Aorta (tissue), 5 donors: ENCODE measurements around the gene NAA80. TPM values are rescaled to one million over a fixed set of nuclear protein-coding genes. Genes with fewer than 3 reads are reported as not detected.

Source experiments
- ATAC-seq: fragments of 200-7000 bp; cut with Tn5 transposase; one replicate; pipeline ENCODE4 v1.9.1; 2022; ENCODE audit warnings: moderate library complexity; ENCODE audit not compliant: low FRiP score
- DNase-seq, 2 donors: peaks; one replicate each; pipeline ENCODE4 v3.0.0-alpha.2; 2020
- H3K27ac ChIP-seq, 2 donors: one replicate each; pipeline ENCODE4 v1.5.1; 2013; ENCODE audit warnings: low read length in 2 of 2, mild to moderate bottlenecking in 2 of 2, moderate library complexity in 2 of 2, control low read depth in 1 of 2, inconsistent platforms in 1 of 2, low read depth in 1 of 2
- H3K27me3 ChIP-seq, 2 donors: one replicate each; pipeline ENCODE4 v1.6.1; 2013; ENCODE audit warnings: control low read depth in 1 of 2, low read length in 1 of 2, mild to moderate bottlenecking in 1 of 2, moderate library complexity in 1 of 2; ENCODE audit not compliant: insufficient read depth in 2 of 2, control insufficient read depth in 1 of 2
- H3K36me3 ChIP-seq, 2 donors: one replicate each; pipeline ENCODE4 v1.6.1; 2013; ENCODE audit warnings: control low read depth in 1 of 2, low read length in 1 of 2, mild to moderate bottlenecking in 1 of 2; ENCODE audit not compliant: insufficient read depth in 2 of 2, control insufficient read depth in 1 of 2
- H3K4me1 ChIP-seq, 2 donors: one replicate each; pipeline ENCODE4 v1.6.1; 2013; ENCODE audit warnings: low read length in 2 of 2, control low read depth in 1 of 2, mild to moderate bottlenecking in 1 of 2, moderate library complexity in 1 of 2; ENCODE audit not compliant: insufficient read depth in 2 of 2, control insufficient read depth in 1 of 2
- H3K4me3 ChIP-seq, 2 donors: one replicate each; pipeline ENCODE4 v1.5.1; 2013; ENCODE audit warnings: low read length in 2 of 2, control low read depth in 1 of 2, mild to moderate bottlenecking in 1 of 2
- H3K9me3 ChIP-seq: one replicate; pipeline ENCODE4 v1.6.1; 2013; ENCODE audit warnings: mild to moderate bottlenecking, low read length; ENCODE audit not compliant: control insufficient read depth
- WGBS, 2 donors: extraction: QIAGEN DNeasy Blood & Tissue Kit; methylation state at CpG; one replicate each; pipeline ENCODE4 v1.1.7; 2013; 5-methylcytosine and 5-hydroxymethylcytosine counted together
- intact Hi-C, 2 donors: fragments of 100-400 bp; cut with DNase I; formaldehyde crosslinking; loops; one replicate each; pipeline versions ENCODE4 v1.14.2 to v1.15.0; 2022
- polyA plus RNA-seq, 2 donors: library from polyadenylated mRNA; stranded (reverse); fragments of 200-250 nt; gene quantifications; one replicate each; pipeline ENCODE4 v1.2.3, GENCODE V29; 2013
- total RNA-seq, 2 donors: library from RNA; stranded (reverse); fragmentation: NEBNext Ultra II Directional; extraction: Animal tissue kit (Norgen Biotek cat#: 25700); gene quantifications; one replicate each; pipeline ENCODE4 v1.2.1, GENCODE V29; 2021
- donor health status: healthy with polysubstance abuse.
- donor health status: Bipolar disorder and iron deficiency.
- donor health status: DM: no; HTN: no; CAD: no.
- donor health status: DM: no; HTN: no; CAD: no.
- donor health status: DM: yes; HTN: yes; CAD: no.

The NAA80 gene
- total and polyA plus RNA-seq, 4 donors = 2.8 to 16.9 (median 11.8) TPM

DNA sequence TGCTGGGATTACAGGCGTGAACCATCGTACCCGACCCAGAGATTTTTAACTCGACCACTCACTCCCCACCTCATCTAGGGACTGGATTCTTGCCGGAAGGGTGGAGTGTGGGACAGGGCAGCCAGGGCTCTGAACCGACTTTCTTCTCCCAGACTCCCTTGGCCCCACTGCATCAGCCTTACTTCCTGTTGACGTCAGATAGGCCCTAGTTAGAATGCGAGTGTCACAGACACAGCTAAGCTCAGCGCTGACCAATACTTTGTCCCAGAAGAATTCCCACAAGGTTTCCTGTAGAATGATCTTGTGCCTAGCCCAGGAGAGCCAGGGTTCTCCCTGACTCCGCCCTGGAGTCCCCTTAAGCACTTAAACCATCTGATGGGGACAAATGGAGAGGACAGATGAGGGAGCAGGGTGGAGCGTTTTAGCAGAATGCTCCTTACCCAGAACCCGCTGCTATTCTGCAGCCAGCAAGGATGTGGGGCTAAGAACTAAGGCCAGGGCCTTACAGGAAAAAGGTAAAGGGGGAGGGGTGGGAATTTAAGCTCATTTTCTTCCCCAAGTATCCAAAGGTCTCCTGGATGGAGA lies 34.6 kb upstream of the NAA80 start:
- no peaks in the 10 kb centered on the region for H3K9me3 ChIP-seq
- peaks cover 0 to 7% of the 10 kb centered on the region in 2 donors for H3K36me3 ChIP-seq
- no peaks in the 10 kb centered on the region for H3K27me3 ChIP-seq
- no peak for DNase-seq
- peak overlapping the region in 1 of 2 donors; percentile 35 for H3K27ac ChIP-seq
- peaks cover 0 to 5% of the 10 kb centered on the region in 2 donors for H3K4me1 ChIP-seq
- no peak for ATAC-seq
- H3K4me3 ChIP-seq = no peak overlapping the region
- intact Hi-C loops = no loop called here
- WGBS, 2 donors = 34 to 43% methylated on average over 12 of the region's 12 CpGs

DNA sequence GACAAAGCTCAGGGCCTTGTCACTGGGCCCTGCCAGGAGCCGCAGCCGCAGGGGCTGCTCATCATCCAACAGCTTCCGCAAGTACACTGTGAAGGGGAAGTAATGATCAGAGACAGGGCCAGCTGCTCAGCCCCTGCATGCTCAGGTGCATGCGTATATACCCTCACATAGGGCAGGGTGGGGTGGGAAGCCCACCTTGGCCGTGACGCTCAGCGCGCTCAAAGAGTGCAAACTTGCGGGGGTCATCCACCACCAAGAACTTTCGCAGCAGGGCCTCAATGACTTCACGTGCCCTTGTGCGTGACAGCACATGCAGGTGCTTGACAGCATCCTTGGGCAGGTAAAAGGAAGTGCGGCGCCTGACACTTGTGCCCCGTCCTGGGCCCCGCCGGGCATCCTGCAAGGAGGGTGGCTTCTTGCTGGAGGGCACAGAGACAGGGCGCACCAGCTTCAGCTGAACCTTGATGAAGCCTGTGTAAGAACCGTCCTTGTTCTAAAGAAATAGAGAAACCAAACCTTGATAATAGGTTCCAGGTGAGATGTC lies 32.2 kb upstream of the NAA80 start:
- no peak overlapping the region for H3K27ac ChIP-seq
- no peak overlapping the region for H3K4me3 ChIP-seq
- intact Hi-C loops = no loop called here
- DNase-seq (no peak), ATAC-seq (no peak)
- H3K27me3 ChIP-seq = no peaks in the 10 kb centered on the region
- peaks cover 0 to 5% of the 10 kb centered on the region in 2 donors for H3K4me1 ChIP-seq
- no peaks in the 10 kb centered on the region for H3K9me3 ChIP-seq
- H3K36me3 ChIP-seq = peaks cover 0 to 7% of the 10 kb centered on the region in 2 donors
- WGBS, 2 donors = 95% methylated on average over 19 of the region's 19 CpGs

DNA sequence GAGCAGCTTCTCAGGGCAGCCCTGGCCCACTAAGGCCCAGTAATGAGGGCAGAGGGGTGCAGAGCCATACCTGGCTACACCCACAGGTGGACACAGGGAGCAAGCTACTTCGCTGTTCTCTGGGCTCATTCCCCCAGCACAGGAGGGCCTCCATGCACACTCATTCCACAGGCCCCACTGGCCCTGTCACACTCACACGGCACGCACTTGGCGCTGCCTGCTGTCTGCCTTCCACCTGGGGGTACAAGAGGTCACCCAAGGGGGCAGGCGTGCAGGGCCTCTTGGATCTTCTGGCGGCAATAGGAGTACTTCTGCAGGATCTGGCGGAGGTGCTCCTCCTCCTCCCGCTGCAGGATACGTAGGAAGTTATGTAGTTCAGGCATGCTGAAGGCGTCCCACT lies 31.1 kb upstream of the NAA80 start:
- peaks cover 0 to 5% of the 10 kb centered on the region in 2 donors for H3K4me1 ChIP-seq
- 89 to 90% methylated on average over 10 of the region's 10 CpGs for WGBS, 2 donors
- peaks cover 0 to 7% of the 10 kb centered on the region in 2 donors for H3K36me3 ChIP-seq
- DNase-seq = peak in 1 of 2 donors; percentile 42
- no peak overlapping the region for H3K4me3 ChIP-seq
- ATAC-seq = no peak
- H3K9me3 ChIP-seq = no peaks in the 10 kb centered on the region
- no peak overlapping the region for H3K27ac ChIP-seq
- no peaks in the 10 kb centered on the region for H3K27me3 ChIP-seq
- intact Hi-C loops = no loop called here

DNA sequence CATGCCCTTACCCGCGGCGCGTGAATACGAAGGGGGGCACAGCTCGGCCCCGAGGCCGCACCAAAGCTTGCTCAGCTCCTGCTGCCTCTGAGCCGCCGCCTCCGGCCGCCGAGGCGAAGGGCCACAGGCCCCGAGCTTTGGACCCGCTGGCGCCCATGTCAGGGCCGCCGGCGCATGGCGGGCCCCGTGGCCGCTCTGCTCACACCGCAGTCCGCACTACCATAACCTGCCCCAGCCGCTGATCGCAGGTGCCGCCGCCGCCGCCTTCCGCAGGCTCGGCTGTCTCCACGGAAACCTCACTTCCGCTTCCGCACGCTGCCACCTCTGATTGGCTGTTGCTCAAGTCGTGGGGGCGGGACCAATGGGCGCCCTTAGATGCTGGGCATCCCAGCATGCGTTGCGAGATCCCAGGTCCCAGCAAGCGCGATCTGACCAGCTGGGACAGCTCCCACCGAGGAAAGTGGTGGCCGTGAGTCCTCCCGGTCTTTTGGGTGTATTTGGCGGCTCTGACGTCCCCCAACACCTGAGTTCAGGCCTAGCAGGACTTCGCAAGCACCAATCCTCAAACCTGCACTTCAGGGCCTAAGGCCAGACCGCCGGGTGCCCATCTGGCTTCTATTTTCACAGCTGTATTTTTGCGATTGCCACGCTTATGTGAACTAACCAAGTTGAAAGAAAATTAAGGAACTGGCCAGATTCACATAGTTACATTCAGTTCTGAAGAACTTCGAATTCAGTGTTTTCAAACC lies 28.9 kb upstream of the NAA80 start, which contains the start of gene TUSC2:
TSS of gene TUSC2 (minus strand) at position 281 of the 749 bp plus-strand sequence. CDS start at position 157, 124 bp downstream.
- intact Hi-C loops = no loop called here
- DNase-seq (peak; percentile 98 to 99), ATAC-seq (peak; percentile 92)
- 1% methylated on average over 49 to 55 of the region's 55 CpGs for WGBS, 2 donors
- Histone ChIP-seq H3K9me3 (no peaks in the 10 kb centered on the region), H3K4me3 (peak within 1 kb of the TSS; percentile 12 to 81), H3K27me3 (no peaks in the 10 kb centered on the region), H3K36me3 (peaks cover 0 to 7% of the 10 kb centered on the region in 2 donors), H3K4me1 (no peaks in the 10 kb centered on the region), H3K27ac (peak within 1 kb of the TSS in 1 of 2 donors; percentile 29)

DNA sequence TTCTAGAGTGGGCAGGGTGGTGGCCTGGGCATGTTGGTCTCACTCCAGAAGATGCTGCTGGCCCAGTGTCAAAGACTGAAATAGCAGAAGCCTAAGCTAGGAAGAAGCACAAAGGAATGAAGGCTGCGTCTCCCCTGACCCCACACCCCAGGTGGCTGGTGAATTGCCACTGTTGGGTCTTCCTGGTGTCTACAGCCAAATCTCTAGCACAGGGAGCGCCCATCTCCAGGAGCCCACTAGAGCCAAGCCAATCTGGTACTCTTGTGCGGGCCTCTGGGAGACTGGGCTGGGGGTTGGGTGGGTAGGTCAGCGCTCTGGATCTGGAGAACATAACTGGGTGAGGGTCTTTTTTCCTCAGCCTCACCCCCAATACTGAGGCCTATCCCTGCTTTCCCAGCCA lies 27.9 kb upstream of the NAA80 start:
- no peaks in the 10 kb centered on the region for H3K27me3 ChIP-seq
- no peak overlapping the region for H3K27ac ChIP-seq
- no peaks in the 10 kb centered on the region for H3K4me1 ChIP-seq
- 69 to 71% methylated on average over 4 of the region's 4 CpGs for WGBS, 2 donors
- no peak for ATAC-seq
- peak in 1 of 2 donors; percentile 38 for DNase-seq
- intact Hi-C loops = no loop called here
- peaks cover 0 to 7% of the 10 kb centered on the region in 2 donors for H3K36me3 ChIP-seq
- no peaks in the 10 kb centered on the region for H3K9me3 ChIP-seq
- H3K4me3 ChIP-seq = peak overlapping the region; percentile 12 to 81

DNA sequence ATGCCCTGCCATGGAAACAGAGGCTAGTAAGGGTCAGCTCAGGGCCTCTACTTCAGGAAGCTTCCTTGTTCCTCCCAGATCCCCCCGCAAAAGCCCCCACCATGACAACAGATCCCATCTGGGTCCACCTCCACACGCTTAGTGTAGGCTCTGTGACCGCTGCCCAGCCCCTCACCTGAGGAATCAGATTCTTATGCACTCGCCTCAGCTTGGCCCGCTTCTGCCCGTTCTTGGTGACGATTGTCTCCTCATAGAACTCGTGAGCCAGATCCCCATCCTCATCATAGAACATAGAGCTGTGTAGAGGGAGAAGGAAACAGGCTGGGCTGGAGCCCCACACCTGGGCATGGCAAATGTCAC lies 27.0 kb upstream of the NAA80 start:
- intact Hi-C loops = no loop called here
- H3K27me3 ChIP-seq = no peaks in the 10 kb centered on the region
- no peaks in the 10 kb centered on the region for H3K9me3 ChIP-seq
- WGBS, 2 donors = 81 to 88% methylated on average over 8 of the region's 8 CpGs
- H3K27ac ChIP-seq = no peak overlapping the region
- H3K4me1 ChIP-seq = no peaks in the 10 kb centered on the region
- no peak overlapping the region for H3K4me3 ChIP-seq
- peaks cover 0 to 7% of the 10 kb centered on the region in 2 donors for H3K36me3 ChIP-seq
- ATAC-seq (no peak), DNase-seq (no peak)

DNA sequence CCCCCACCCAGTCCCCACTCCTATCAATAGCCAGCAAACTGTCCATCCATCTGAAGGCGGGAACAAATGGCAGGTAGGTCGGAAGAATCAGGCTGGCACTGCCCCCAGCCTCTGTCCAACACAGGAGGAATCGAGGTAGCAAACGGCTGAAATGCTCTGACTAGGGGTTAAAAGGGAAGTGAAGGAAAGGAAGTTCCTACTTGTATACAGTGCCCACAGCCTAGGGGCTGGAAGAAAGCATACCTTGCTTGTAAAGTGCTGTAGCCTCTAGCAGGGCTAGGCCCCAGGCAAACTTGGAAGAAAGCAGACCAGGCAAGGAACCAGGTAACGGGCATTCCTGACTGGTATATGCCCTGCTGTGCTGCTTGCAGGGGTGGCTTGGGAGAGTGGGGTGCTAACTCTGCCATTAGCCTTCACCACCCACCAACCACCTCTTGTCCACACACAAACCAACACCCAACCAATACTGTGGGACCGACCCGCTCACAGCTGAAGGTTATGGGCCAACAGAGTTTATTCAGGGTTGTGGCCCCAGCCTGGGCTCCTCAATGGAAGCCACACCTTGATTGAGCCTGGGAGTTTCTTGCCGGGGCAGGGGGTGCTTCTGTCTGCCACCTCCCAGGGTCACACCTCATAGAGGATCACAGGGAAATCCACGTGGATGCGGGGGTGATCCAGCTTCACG lies 26.4 kb upstream of the NAA80 start:
- no peaks in the 10 kb centered on the region for H3K4me1 ChIP-seq
- peaks cover 0 to 7% of the 10 kb centered on the region in 2 donors for H3K36me3 ChIP-seq
- H3K4me3 ChIP-seq = no peak overlapping the region
- 85% methylated on average over 11 of the region's 11 CpGs for WGBS, 2 donors
- intact Hi-C loops = no loop called here
- DNase-seq (peak in 1 of 2 donors; percentile 42), ATAC-seq (no peak)
- H3K27me3 ChIP-seq = no peaks in the 10 kb centered on the region
- H3K9me3 ChIP-seq = no peaks in the 10 kb centered on the region
- no peak overlapping the region for H3K27ac ChIP-seq

DNA sequence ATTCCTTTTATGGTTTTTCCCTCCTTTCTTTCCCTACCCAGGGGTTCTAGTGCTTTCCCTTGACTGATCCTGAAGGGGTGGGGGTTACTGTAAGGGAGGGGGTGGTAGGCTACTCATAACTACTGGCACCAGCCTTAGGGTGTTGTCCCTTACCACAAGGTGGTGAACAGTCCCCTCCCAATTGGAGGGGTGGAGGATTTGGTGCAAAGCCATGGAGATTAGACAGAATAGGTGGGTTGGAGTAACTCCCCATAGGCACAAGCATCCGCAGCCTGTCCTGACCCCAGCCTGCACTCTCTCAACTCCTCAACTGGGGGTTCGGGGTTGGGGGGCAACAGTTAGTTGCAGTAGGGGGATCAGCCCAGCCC lies 25.9 kb upstream of the NAA80 start:
- peaks cover 0 to 2% of the 10 kb centered on the region in 2 donors for H3K36me3 ChIP-seq
- DNase-seq (peak in 1 of 2 donors; percentile 37), ATAC-seq (no peak)
- H3K27me3 ChIP-seq = no peaks in the 10 kb centered on the region
- no peaks in the 10 kb centered on the region for H3K9me3 ChIP-seq
- intact Hi-C loops = no loop called here
- H3K27ac ChIP-seq = no peak overlapping the region
- no peak overlapping the region for H3K4me3 ChIP-seq
- 83 to 87% methylated on average over 2 of the region's 2 CpGs for WGBS, 2 donors
- H3K4me1 ChIP-seq = no peaks in the 10 kb centered on the region
